Keratinocyte (primary cell): ENCODE measurements around the gene ZNF195. TPM values are rescaled to one million over a fixed set of nuclear protein-coding genes. Genes with fewer than 3 reads are reported as not detected.
"Not testable (repeated sequence)": the region's sequence is repeated elsewhere in the genome, so short reads cannot be mapped to it uniquely, and the experiment has no call there.

ENCODE experiments used
- DNase-seq: peaks from one replicate; pipeline ENCODE4 v3.0.0-alpha.2; 2011; ENCODE audit warnings: low read depth, missing footprints, low spot score
- FAIRE-seq: peaks from 2 replicates; lab custom pipeline; 2011; peaks lifted over from hg19 to GRCh38; lab: Jason Lieb, UNC
- H2AFZ ChIP-seq: 2 replicates; pipeline ENCODE4 v1.6.0; 2012; ENCODE audit warnings: low read length, control low read depth, inconsistent platforms; ENCODE audit not compliant: control insufficient read depth
- H3K27ac ChIP-seq: 2 replicates; pipeline ENCODE4 v1.5.1; 2011; ENCODE audit warnings: low read length; ENCODE audit not compliant: control insufficient read depth, insufficient read depth
- H3K27me3 ChIP-seq: 3 replicates; pipeline ENCODE4 v1.6.0; 2011; ENCODE audit warnings: low read length; ENCODE audit not compliant: control insufficient read depth, insufficient read depth; ENCODE audit errors: extremely low read depth
- H3K36me3 ChIP-seq, 2 experiments: 2 replicates in 1 of 2; 3 replicates in 1 of 2; pipeline ENCODE4 v1.5.1; 2011; ENCODE audit warnings: low read length in 2 of 2, mild to moderate bottlenecking in 1 of 2; ENCODE audit not compliant: control insufficient read depth in 2 of 2, insufficient read depth in 2 of 2; ENCODE audit errors: extremely low read depth in 1 of 2
- H3K4me1 ChIP-seq: 3 replicates; pipeline ENCODE4 v1.5.1; 2011; ENCODE audit warnings: low read length; ENCODE audit not compliant: control insufficient read depth, insufficient read depth; ENCODE audit errors: extremely low read depth
- H3K4me2 ChIP-seq: 3 replicates; pipeline ENCODE4 v1.6.0; 2011; ENCODE audit warnings: low read depth, low read length; ENCODE audit not compliant: control insufficient read depth, insufficient read depth; ENCODE audit errors: extremely low read depth
- H3K4me3 ChIP-seq, 3 experiments: fragments of 200-600 bp in 1 of 3; sonication (generic) in 1 of 3; 2 replicates in 2 of 3; 3 replicates in 1 of 3; pipeline ENCODE4 v1.5.1; 2011 to 2016; ENCODE audit warnings: low read length in 3 of 3, mild to moderate bottlenecking in 3 of 3, control low read depth in 2 of 3, inconsistent platforms in 1 of 3, low read depth in 1 of 3, mixed read lengths in 1 of 3, mixed run types in 1 of 3, moderate library complexity in 1 of 3; ENCODE audit not compliant: control insufficient read depth in 2 of 3, insufficient read depth in 2 of 3; ENCODE audit errors: extremely low read depth in 1 of 3
- H3K79me2 ChIP-seq: 2 replicates; pipeline ENCODE4 v1.6.0; 2012; ENCODE audit warnings: low read length; ENCODE audit not compliant: control insufficient read depth, insufficient read depth
- H3K9ac ChIP-seq: 3 replicates; pipeline ENCODE4 v1.6.0; 2011; ENCODE audit warnings: low read length; ENCODE audit not compliant: control insufficient read depth, insufficient read depth; ENCODE audit errors: extremely low read depth
- H3K9me1 ChIP-seq: 3 replicates; pipeline ENCODE4 v1.6.0; 2011; ENCODE audit warnings: low read length; ENCODE audit not compliant: control insufficient read depth, insufficient read depth; ENCODE audit errors: extremely low read depth
- H3K9me3 ChIP-seq: 2 replicates; pipeline ENCODE4 v1.5.1; 2012; ENCODE audit warnings: low read depth, low read length; ENCODE audit not compliant: control insufficient read depth
- H4K20me1 ChIP-seq: 3 replicates; pipeline ENCODE4 v1.6.0; 2011; ENCODE audit warnings: low read length; ENCODE audit not compliant: control insufficient read depth, insufficient read depth; ENCODE audit errors: extremely low read depth
- dilution Hi-C: fragments of 300-500 bp; cut with MboI; formaldehyde crosslinking; loops from one replicate; pipeline ENCODE4 v1.7.0; 2020; ENCODE audit warnings: low sequenced_read_pairs; ENCODE audit not compliant: extremely low pct_ligation_motif_present
- polyA plus RNA-seq, 5 experiments: library from polyadenylated mRNA; depleted of rRNA in 3 of 5; stranded (reverse) in 3 of 5; stranded (forward) in 1 of 5; unstranded in 1 of 5; fragments of >200 nt; gene quantifications; 1 replicate in 1 of 5; 2 replicates in 3 of 5; 3 replicates in 1 of 5; pipeline versions ENCODE4 v1.2.1 to v1.2.3, GENCODE V29; 2011 to 2012; ENCODE audit warnings: missing spikeins in 2 of 5, low read depth in 1 of 5, low replicate concordance in 1 of 5

ZNF195 gene
- polyA plus RNA-seq, 1 donor (not counting 4 experiments of a cell fraction or from before 2014, with no cell fraction given) = 27.4 TPM

GRCh38 chr11:3406223-3406875 lies 27.4 kb upstream of the ZNF195 start:
- H2AFZ ChIP-seq, H4K20me1 ChIP-seq, H3K36me3 ChIP-seq, H3K4me3 ChIP-seq, H3K27ac ChIP-seq, dilution Hi-C loops, H3K9me3 ChIP-seq, H3K4me1 ChIP-seq, H3K9ac ChIP-seq, H3K27me3 ChIP-seq, H3K9me1 ChIP-seq, FAIRE-seq, H3K79me2 ChIP-seq, H3K4me2 ChIP-seq, DNase-seq: not testable (repeated sequence)

- H3K36me3 ChIP-seq, H4K20me1 ChIP-seq, dilution Hi-C loops, H3K79me2 ChIP-seq, H3K27me3 ChIP-seq, H3K4me3 ChIP-seq, DNase-seq, FAIRE-seq, H3K9ac ChIP-seq, H3K4me1 ChIP-seq, H3K4me2 ChIP-seq, H3K9me1 ChIP-seq, H2AFZ ChIP-seq, H3K9me3 ChIP-seq, H3K27ac ChIP-seq: not testable (repeated sequence)
Observed at GRCh38 chr11:3404076-3404925, 25.4 kb upstream of the ZNF195 start.

GRCh38 chr11:3402861-3403250 lies 23.9 kb upstream of the ZNF195 start:
- dilution Hi-C loops, H3K79me2 ChIP-seq: not testable (repeated sequence)

GRCh38 chr11:3402181-3402860 lies 23.4 kb upstream of the ZNF195 start:
- H3K9ac ChIP-seq, H3K4me1 ChIP-seq, H3K9me3 ChIP-seq, FAIRE-seq, H3K79me2 ChIP-seq, H2AFZ ChIP-seq, dilution Hi-C loops, H3K9me1 ChIP-seq, DNase-seq, H4K20me1 ChIP-seq, H3K27me3 ChIP-seq, H3K4me2 ChIP-seq, H3K36me3 ChIP-seq, H3K27ac ChIP-seq, H3K4me3 ChIP-seq: not testable (repeated sequence)

More at GRCh38 chr11:3402861-3403250, 23.9 kb upstream of the ZNF195 start:
- H3K4me3 ChIP-seq, H3K4me1 ChIP-seq, H3K27ac ChIP-seq, H3K9me3 ChIP-seq, H2AFZ ChIP-seq, FAIRE-seq, H3K9me1 ChIP-seq, H3K4me2 ChIP-seq, H3K27me3 ChIP-seq, H4K20me1 ChIP-seq, DNase-seq, H3K36me3 ChIP-seq, H3K9ac ChIP-seq: not testable (repeated sequence)
